ENCODE data around the gene P4HB. TPM values are rescaled to one million over a fixed set of nuclear protein-coding genes. Genes with fewer than 3 reads are reported as not detected.
A peak's percentile ranks its signal among the peaks of the same experiment; 100 is the strongest.

The P4HB gene
- polyA plus RNA-seq, 1 of the 3 experiments (the other 2 are of a cell fraction), result 165 TPM

DNA sequence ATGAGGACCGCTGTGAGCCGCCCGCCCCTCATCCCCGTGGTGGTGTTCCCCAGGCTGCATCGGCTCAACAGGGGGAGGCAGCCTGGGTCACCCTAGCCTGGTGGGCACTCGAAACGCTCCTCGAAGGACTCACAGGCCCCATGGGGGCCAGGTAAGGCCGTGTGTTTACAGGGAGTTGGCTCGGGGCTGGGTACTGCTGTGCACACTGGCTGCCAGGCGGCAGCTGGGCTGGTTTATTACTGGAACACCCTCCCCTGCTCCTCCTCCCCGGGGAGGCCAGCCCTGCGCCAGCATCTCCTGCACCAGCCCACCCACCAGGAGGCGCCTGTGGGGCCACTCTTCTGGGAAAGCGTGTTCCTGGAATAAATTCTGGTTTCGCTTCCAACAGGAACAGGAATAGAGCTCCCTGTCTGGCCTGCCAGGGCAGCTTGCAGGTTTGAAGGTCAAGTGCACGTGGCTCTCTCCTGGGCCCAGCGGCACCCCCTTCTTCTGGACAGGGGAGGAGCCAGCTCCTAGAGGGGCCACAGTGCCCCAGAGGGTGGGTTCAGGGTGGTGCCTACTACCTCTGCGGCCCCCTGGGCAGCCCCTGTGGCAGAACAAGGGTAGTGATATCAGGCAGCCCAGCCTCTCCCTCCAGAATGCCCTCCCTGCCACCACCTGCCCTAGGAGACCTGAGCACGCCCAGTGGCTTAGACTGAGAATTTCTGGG, 38.6 kb downstream of the P4HB start:
- POLR2A ChIA-PET, result interaction anchor here (1.4 kb wide), 1 partner anchor 11 kb away, joined by 4 read pairs; the partner anchor contains the start of gene MCRIP1
- WGBS (ENCODE audit: low lambda C conversion rate), result 51% methylated on average over 3 of the region's 20 CpGs
- no peak overlapping the region for H3K4me2 ChIP-seq
- CTCF ChIA-PET, result interaction anchor here (0.6 to 2.6 kb wide), 8 partner anchors 8 to 99 kb away, joined by 3 to 17 read pairs (median 3); partner anchors contain the start of gene PPP1R27
- H3K4me1 ChIP-seq (ENCODE audit: control insufficient read depth in 1 of 2, insufficient read depth in 2 of 2, low read depth in 1 of 2, low read length in 1 of 2), result peaks cover 0 to 11% of the 10 kb centered on the region in 2 experiments; a peak in 1 of 4 replicates
- H4K20me1 ChIP-seq (ENCODE audit: insufficient read depth), result peaks cover 12% of the 10 kb centered on the region; the same call in 1 of the 2 replicates
- no peak overlapping the region for H2AFZ ChIP-seq (ENCODE audit: low read depth)
- peaks cover 0 to 5% of the 10 kb centered on the region in 2 experiments for H3K36me3 ChIP-seq (replicated peaks in 1 of 2; ENCODE audit: control insufficient read depth in 1 of 2, insufficient read depth in 2 of 2, low read length in 1 of 2)
- no peaks in the 10 kb centered on the region for H3F3A ChIP-seq (replicated peaks; ENCODE audit: insufficient read depth)
- 0 out of 2 replicates have a peak, but pooled peaks have one; percentile 7 for TF ChIP-seq NRF1 (IDR thresholded peaks at IDR 0.05; ENCODE audit: low read depth, low read length)
- no peak for TF ChIP-seq TAF1 (IDR thresholded peaks at IDR 0.05; ENCODE audit: borderline replicate concordance, low read depth, low read length)
- peak; percentile 24; the same call in 1 of the 2 replicates for TF ChIP-seq MXI1 (IDR thresholded peaks at IDR 0.05; ENCODE audit: low read depth, low read length)
- no peak for TF ChIP-seq YY1 (IDR thresholded peaks at IDR 0.05; ENCODE audit: low read depth)
- no peak for TF ChIP-seq FOXJ3 (CRISPR knock-in tag; IDR thresholded peaks at IDR 0.05)
- no peak for TF ChIP-seq RFX5 (IDR thresholded peaks at IDR 0.05; ENCODE audit: low read length)
- TF ChIP-seq SMC3 (IDR thresholded peaks at IDR 0.05; ENCODE audit: low read depth, low read length), result peak; percentile 48
- TF ChIP-seq FOSL2 (IDR thresholded peaks at IDR 0.05; ENCODE audit: borderline replicate concordance, low read depth), result no peak
- TF ChIP-seq, protein P1, sequence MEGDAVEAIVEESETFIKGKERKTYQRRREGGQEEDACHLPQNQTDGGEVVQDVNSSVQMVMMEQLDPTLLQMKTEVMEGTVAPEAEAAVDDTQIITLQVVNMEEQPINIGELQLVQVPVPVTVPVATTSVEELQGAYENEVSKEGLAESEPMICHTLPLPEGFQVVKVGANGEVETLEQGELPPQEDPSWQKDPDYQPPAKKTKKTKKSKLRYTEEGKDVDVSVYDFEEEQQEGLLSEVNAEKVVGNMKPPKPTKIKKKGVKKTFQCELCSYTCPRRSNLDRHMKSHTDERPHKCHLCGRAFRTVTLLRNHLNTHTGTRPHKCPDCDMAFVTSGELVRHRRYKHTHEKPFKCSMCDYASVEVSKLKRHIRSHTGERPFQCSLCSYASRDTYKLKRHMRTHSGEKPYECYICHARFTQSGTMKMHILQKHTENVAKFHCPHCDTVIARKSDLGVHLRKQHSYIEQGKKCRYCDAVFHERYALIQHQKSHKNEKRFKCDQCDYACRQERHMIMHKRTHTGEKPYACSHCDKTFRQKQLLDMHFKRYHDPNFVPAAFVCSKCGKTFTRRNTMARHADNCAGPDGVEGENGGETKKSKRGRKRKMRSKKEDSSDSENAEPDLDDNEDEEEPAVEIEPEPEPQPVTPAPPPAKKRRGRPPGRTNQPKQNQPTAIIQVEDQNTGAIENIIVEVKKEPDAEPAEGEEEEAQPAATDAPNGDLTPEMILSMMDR (IDR thresholded peaks at IDR 0.05), result peak; percentile 55
- TF ChIP-seq RAD21 (IDR thresholded peaks at IDR 0.05; ENCODE audit: low read length), result peak; percentile 46
- TF ChIP-seq, protein P2, sequence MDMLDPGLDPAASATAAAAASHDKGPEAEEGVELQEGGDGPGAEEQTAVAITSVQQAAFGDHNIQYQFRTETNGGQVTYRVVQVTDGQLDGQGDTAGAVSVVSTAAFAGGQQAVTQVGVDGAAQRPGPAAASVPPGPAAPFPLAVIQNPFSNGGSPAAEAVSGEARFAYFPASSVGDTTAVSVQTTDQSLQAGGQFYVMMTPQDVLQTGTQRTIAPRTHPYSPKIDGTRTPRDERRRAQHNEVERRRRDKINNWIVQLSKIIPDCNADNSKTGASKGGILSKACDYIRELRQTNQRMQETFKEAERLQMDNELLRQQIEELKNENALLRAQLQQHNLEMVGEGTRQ (IDR thresholded peaks at IDR 0.05; ENCODE audit: borderline replicate concordance, low read depth, low read length), result no peak
- TF ChIP-seq, protein P3, sequence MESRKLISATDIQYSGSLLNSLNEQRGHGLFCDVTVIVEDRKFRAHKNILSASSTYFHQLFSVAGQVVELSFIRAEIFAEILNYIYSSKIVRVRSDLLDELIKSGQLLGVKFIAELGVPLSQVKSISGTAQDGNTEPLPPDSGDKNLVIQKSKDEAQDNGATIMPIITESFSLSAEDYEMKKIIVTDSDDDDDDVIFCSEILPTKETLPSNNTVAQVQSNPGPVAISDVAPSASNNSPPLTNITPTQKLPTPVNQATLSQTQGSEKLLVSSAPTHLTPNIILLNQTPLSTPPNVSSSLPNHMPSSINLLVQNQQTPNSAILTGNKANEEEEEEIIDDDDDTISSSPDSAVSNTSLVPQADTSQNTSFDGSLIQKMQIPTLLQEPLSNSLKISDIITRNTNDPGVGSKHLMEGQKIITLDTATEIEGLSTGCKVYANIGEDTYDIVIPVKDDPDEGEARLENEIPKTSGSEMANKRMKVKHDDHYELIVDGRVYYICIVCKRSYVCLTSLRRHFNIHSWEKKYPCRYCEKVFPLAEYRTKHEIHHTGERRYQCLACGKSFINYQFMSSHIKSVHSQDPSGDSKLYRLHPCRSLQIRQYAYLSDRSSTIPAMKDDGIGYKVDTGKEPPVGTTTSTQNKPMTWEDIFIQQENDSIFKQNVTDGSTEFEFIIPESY (IDR thresholded peaks at IDR 0.05; ENCODE audit: borderline replicate concordance, low read depth), result no peak
- no peak for TF ChIP-seq JUND (IDR thresholded peaks at IDR 0.05)
- H3K79me2 ChIP-seq (ENCODE audit: insufficient read depth), result peaks cover 6% of the 10 kb centered on the region; the same call in 1 of the 2 replicates
- no peak overlapping the region for H3K9ac ChIP-seq
- H3K4me3 ChIP-seq (ENCODE audit: low read depth in 2 of 2, low read length in 1 of 2), result no peak overlapping the region
- no peaks in the 10 kb centered on the region for H3K9me3 ChIP-seq
- no peaks in the 10 kb centered on the region for H3K9me2 ChIP-seq
- H3K27me3 ChIP-seq (ENCODE audit: insufficient read depth), result no peaks in the 10 kb centered on the region; the same call in 1 of the 2 replicates
- DNase-seq, result peak; percentile 82
- H3K27ac ChIP-seq (ENCODE audit: low read depth in 2 of 2, low read length in 1 of 2), result peak overlapping the region in 1 of 2 experiments; percentile 23; a peak in 1 of 4 replicates

All from SK-N-SH (cell line).